Measurements from ENCODE around the gene RXRB. TPM values are rescaled to one million over a fixed set of nuclear protein-coding genes. Genes with fewer than 3 reads are reported as not detected.

RXRB gene
- polyA plus RNA-seq, 1 of the 3 experiments (the other 2 are of a cell fraction) = 45.8 TPM

DNA sequence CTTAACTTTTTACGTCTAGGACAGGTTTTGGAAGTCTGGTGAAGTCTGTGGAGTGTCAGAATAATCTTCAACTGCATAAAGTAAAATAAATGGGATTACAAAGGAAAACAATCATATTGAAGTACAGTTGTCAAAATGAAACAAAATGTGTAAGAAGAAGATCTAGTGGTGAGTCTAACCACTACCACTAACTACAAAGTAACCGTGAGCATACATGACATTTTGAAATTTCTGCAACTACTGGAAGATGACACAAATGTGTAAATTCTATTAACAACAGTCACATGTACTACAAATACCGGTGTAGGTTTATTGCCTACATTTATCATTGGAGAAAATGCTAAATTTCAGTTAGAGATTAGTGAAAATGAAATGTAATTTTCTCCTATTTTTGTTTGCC, 41.5 kb upstream of the RXRB start:
- Histone ChIP-seq H3K27me3 (ENCODE audit: insufficient read depth) (peaks cover 35% of the 10 kb centered on the region), H3K79me2 (ENCODE audit: insufficient read depth) (no peaks in the 10 kb centered on the region), H3K9ac (no peak overlapping the region), H3K4me1 (ENCODE audit: control insufficient read depth in 1 of 2, insufficient read depth in 2 of 2, low read depth in 1 of 2, low read length in 1 of 2) (no peaks in the 10 kb centered on the region), H3K27ac (ENCODE audit: low read depth in 2 of 2, low read length in 1 of 2) (no peak overlapping the region), H3K4me3 (ENCODE audit: low read depth in 2 of 2, low read length in 1 of 2) (no peak overlapping the region), H3F3A (replicated peaks; ENCODE audit: insufficient read depth) (no peaks in the 10 kb centered on the region), H2AFZ (ENCODE audit: low read depth) (0 out of 2 replicates have a peak overlapping the region, but pooled peaks have one; percentile 22), H3K9me3 (no peaks in the 10 kb centered on the region), H3K4me2 (no peak overlapping the region), H4K20me1 (ENCODE audit: insufficient read depth) (no peaks in the 10 kb centered on the region), H3K36me3 (replicated peaks in 1 of 2; ENCODE audit: control insufficient read depth in 1 of 2, insufficient read depth in 2 of 2, low read length in 1 of 2) (no peaks in the 10 kb centered on the region), H3K9me2 (no peaks in the 10 kb centered on the region)
- WGBS (ENCODE audit: low lambda C conversion rate) = 9% methylated on average over 3 of the region's 3 CpGs
- ChIA-PET POLR2A (no interaction called here), CTCF (interaction anchor here (1.2 kb wide), 1 partner anchor 30 kb away, joined by 3 read pairs; no protein-coding TSS in a partner anchor)
- TF ChIP-seq RFX5 (IDR thresholded peaks at IDR 0.05; ENCODE audit: low read length) (no peak), FOXJ3 (CRISPR knock-in tag; IDR thresholded peaks at IDR 0.05) (no peak), GABPA (IDR thresholded peaks at IDR 0.05; ENCODE audit: low read depth) (no peak), POLR2AphosphoS5 (IDR thresholded peaks at IDR 0.05; ENCODE audit: low read depth, low read length) (no peak), ZBTB33 (IDR thresholded peaks at IDR 0.05; ENCODE audit: borderline replicate concordance, low read depth) (no peak), ELF1 (IDR thresholded peaks at IDR 0.05) (no peak), TEAD4 (IDR thresholded peaks at IDR 0.05; ENCODE audit: borderline replicate concordance, insufficient read depth) (no peak), TCF12 (IDR thresholded peaks at IDR 0.05) (no peak), EP300 (IDR thresholded peaks at IDR 0.05; ENCODE audit: borderline replicate concordance in 1 of 2, low read depth in 1 of 2, low read length in 1 of 2) (no peak), FOXM1 (IDR thresholded peaks at IDR 0.05; ENCODE audit: low read depth) (no peak), CHD2 (IDR thresholded peaks at IDR 0.05; ENCODE audit: low read length, partially characterized antibody) (no peak), RCOR1 (IDR thresholded peaks at IDR 0.05; ENCODE audit: low read length) (no peak), SIN3A (IDR thresholded peaks at IDR 0.05; ENCODE audit: borderline replicate concordance, low read depth, low read length) (no peak), MXI1 (IDR thresholded peaks at IDR 0.05; ENCODE audit: low read depth, low read length) (no peak), RXRA (IDR thresholded peaks at IDR 0.05; ENCODE audit: borderline replicate concordance, low read depth) (no peak)
- TF ChIP-seq, protein P1, sequence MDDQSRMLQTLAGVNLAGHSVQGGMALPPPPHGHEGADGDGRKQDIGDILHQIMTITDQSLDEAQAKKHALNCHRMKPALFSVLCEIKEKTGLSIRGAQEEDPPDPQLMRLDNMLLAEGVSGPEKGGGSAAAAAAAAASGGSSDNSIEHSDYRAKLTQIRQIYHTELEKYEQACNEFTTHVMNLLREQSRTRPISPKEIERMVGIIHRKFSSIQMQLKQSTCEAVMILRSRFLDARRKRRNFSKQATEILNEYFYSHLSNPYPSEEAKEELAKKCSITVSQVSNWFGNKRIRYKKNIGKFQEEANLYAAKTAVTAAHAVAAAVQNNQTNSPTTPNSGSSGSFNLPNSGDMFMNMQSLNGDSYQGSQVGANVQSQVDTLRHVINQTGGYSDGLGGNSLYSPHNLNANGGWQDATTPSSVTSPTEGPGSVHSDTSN (IDR thresholded peaks at IDR 0.05) = no peak
- TF ChIP-seq, protein P2, sequence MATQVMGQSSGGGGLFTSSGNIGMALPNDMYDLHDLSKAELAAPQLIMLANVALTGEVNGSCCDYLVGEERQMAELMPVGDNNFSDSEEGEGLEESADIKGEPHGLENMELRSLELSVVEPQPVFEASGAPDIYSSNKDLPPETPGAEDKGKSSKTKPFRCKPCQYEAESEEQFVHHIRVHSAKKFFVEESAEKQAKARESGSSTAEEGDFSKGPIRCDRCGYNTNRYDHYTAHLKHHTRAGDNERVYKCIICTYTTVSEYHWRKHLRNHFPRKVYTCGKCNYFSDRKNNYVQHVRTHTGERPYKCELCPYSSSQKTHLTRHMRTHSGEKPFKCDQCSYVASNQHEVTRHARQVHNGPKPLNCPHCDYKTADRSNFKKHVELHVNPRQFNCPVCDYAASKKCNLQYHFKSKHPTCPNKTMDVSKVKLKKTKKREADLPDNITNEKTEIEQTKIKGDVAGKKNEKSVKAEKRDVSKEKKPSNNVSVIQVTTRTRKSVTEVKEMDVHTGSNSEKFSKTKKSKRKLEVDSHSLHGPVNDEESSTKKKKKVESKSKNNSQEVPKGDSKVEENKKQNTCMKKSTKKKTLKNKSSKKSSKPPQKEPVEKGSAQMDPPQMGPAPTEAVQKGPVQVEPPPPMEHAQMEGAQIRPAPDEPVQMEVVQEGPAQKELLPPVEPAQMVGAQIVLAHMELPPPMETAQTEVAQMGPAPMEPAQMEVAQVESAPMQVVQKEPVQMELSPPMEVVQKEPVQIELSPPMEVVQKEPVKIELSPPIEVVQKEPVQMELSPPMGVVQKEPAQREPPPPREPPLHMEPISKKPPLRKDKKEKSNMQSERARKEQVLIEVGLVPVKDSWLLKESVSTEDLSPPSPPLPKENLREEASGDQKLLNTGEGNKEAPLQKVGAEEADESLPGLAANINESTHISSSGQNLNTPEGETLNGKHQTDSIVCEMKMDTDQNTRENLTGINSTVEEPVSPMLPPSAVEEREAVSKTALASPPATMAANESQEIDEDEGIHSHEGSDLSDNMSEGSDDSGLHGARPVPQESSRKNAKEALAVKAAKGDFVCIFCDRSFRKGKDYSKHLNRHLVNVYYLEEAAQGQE (IDR thresholded peaks at IDR 0.05; ENCODE audit: low read depth, low read length) = no peak
- DNase-seq = no peak

Data from SK-N-SH (cell line).